Measurements from ENCODE around the gene TPD52L3. TPM values are rescaled to one million over a fixed set of nuclear protein-coding genes. Genes with fewer than 3 reads are reported as not detected.

The TPD52L3 gene
- total RNA-seq, 1 donor from 2014 or later = not detected

DNA sequence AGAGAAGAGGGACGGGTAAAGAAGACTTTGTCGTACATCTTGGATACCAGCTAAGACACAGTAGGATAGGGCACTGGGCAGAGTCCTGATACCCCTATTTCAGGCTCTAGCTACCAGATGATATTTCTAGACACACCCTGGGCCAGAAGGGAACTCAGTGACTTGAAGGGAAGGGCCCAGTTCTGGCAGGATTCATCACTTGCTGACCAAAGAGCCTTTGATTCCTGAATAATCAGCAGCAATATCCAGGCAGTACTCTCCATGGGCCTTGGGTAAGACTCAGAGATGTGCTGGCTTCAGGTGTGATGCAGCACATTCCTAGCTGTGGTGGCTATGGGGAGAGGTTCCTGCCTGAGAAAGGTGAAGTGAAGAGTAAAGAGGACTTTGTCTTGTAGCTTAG is 40.7 kb downstream of the TPD52L3 start:
- Histone ChIP-seq H3K27ac (no peak overlapping the region), H3K36me3 (no peaks in the 10 kb centered on the region), H3K27me3 (no peaks in the 10 kb centered on the region), H3K4me1 (no peaks in the 10 kb centered on the region), H3K9me3 (no peaks in the 10 kb centered on the region), H3K4me3 (no peak overlapping the region)
- TF ChIP-seq CTCF (IDR thresholded peaks at IDR 0.05) = no peak
- DNase-seq (no peak), ATAC-seq (no peak)
- intact Hi-C loops (cut with DNase I) = no loop called here

Other genes with a start within 250 kb of the TPD52L3 start
- gene IL33, start 112.6 kb upstream of the TPD52L3 start, total RNA-seq = 64.8 TPM
- 42.4 TPM for gene UHRF2, start 84.8 kb downstream of the TPD52L3 start, total RNA-seq

Measured in upper lobe of right lung (tissue), 1 donor.